HG03159 (cell line): ENCODE measurements around the gene UNG.

Experiments
- ATAC-seq: cut with Tn5 transposase; IDR thresholded peaks from one replicate; pipeline ENCODE4 v1.9.1; 2021; ENCODE audit warnings: mild to moderate bottlenecking, moderate library complexity; ENCODE audit not compliant: unreplicated experiment

The UNG gene

GRCh38 chr12:109088818-109089217 is 8.6 kb upstream of the UNG start:
- no peak for ATAC-seq

GRCh38 chr12:109089683-109090082 is 7.7 kb upstream of the UNG start:
- no peak for ATAC-seq

GRCh38 chr12:109092497-109093021 is 4.8 kb upstream of the UNG start:
- ATAC-seq = no peak

- peak; percentile 62 for ATAC-seq
Measured at GRCh38 chr12:109093022-109093918, 4.1 kb upstream of the UNG start, which contains the start of gene ALKBH2. Gene ALKBH2, minus strand, starts transcription at chr12:109093472. Its CDS starts 686 bp downstream, at chr12:109092786.

- ATAC-seq = no peak
Measured at GRCh38 chr12:109097140-109097434, 310 bp upstream of the UNG start.

DNA sequence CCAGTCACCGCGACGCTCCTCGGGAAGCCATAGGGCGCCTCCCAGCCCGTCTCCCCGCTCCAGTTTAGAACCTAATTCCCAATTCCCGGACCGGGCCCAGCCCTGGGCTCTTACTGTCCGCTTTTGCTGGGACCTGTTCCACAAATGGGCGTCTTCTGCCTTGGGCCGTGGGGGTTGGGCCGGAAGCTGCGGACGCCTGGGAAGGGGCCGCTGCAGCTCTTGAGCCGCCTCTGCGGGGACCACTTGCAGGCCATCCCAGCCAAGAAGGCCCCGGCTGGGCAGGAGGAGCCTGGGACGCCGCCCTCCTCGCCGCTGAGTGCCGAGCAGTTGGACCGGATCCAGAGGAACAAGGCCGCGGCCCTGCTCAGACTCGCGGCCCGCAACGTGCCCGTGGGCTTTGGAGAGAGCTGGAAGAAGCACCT is 797 bp downstream of the UNG start:
- peak; percentile 16 for ATAC-seq

DNA sequence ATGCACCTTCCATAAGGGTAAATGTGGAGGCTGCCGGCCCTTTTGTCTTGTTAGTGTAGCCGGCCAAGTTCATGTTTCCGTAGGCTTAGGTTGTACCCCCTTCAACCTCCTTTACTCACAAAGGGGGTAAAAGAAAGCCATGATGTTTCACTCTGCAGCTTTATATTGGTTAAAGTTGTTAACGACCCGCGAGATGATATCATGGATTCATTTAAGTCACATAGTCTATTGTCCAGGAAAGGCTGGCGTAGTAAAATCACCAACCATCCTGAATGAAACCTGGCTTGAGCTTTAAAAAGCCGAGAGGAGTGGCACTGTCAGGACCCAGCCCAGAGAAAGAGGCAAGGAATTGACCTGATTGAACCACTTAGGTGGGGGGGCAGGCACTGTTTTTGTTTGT is 1.3 kb downstream of the UNG start:
- no peak for ATAC-seq

GRCh38 chr12:109099431-109100020 is 2.1 kb downstream of the UNG start:
- ATAC-seq = no peak

GRCh38 chr12:109100741-109101140 is 3.3 kb downstream of the UNG start:
- no peak for ATAC-seq

DNA sequence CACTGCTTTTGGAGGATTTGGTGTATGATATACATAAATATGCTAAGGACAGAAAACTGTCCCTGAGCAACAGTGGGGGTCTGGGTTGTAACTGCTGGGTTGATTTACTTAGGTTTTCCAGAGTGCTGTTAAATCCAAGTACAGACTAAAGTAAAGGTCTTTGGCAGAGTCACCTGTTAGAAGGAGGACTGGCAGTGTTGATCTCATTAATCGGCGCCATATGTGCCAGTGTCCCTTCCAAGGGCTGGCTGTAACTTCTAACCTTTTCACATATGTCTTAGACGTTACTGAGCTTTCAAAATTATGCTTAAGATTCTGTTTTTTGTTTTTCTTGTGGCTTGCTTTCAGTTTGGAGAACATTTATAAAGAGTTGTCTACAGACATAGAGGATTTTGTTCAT is 5.1 kb downstream of the UNG start:
- ATAC-seq = no peak

GRCh38 chr12:109105176-109105575 is 7.8 kb downstream of the UNG start:
- ATAC-seq = no peak

- no peak for ATAC-seq
Measured at GRCh38 chr12:109109746-109110350, 12.5 kb downstream of the UNG start.

DNA sequence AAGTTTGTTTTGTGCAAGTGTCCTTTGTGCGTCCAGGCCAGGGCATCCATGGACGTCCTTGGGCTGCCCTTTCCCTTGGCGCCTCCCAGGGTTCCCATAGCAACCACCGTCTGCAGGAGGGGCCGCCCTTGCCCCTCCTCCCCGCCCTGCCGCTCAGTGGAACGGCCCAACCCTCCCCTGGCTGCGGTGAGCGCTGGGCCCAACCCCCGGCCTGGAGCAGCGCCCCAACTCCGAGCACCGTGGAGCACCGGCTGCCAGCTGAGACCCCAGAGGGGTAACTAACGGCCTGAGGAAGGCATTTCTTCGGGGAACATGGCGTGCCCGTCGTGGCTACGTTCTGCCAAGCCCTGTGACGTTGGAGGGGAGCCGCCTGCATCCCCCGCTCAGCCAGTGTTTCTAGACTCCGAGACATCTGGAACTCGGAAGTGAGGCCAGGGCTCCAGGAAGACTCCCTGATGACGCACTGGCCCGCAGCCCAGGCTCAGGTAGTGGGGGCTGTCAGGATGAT is 13.6 kb downstream of the UNG start:
- ATAC-seq = peak; percentile 53

GRCh38 chr12:109112720-109113465 is 15.5 kb downstream of the UNG start:
- ATAC-seq = no peak

DNA sequence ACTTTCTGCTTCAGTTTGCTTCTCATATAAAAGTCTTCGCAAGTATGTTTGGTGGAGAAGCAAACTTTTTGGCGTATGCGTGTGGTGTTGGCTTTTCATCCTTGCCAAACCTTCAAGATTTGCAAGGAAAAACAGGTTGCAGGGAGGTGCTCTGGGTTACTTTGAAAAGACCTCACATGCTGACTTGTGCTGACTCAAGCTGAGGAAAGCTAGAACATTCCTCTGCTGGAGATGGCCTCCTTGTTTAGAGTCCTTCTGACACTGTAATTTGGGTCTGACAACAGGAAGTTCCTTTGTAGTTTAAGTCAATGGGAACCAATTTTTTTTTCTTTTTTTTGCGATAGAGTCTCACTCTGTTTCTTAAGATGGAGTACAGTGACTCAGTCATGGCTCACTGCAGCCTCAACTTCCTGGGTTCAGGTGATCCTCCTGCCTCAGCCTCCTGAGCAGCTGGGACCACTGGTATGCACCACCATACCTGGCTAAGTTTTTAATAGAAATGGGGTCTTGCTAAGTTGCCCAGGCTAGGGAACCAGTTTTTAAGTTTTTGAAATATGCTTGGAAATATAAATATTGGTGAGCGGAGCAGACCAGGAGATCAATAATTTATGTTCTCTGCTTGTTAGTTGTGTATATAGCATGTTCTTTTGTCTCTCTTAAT is 16.4 kb downstream of the UNG start:
- ATAC-seq = no peak

- no peak for ATAC-seq
Measured at GRCh38 chr12:109114644-109115043, 17.2 kb downstream of the UNG start.

GRCh38 chr12:109115404-109115757 is 18.0 kb downstream of the UNG start:
- ATAC-seq = no peak

DNA sequence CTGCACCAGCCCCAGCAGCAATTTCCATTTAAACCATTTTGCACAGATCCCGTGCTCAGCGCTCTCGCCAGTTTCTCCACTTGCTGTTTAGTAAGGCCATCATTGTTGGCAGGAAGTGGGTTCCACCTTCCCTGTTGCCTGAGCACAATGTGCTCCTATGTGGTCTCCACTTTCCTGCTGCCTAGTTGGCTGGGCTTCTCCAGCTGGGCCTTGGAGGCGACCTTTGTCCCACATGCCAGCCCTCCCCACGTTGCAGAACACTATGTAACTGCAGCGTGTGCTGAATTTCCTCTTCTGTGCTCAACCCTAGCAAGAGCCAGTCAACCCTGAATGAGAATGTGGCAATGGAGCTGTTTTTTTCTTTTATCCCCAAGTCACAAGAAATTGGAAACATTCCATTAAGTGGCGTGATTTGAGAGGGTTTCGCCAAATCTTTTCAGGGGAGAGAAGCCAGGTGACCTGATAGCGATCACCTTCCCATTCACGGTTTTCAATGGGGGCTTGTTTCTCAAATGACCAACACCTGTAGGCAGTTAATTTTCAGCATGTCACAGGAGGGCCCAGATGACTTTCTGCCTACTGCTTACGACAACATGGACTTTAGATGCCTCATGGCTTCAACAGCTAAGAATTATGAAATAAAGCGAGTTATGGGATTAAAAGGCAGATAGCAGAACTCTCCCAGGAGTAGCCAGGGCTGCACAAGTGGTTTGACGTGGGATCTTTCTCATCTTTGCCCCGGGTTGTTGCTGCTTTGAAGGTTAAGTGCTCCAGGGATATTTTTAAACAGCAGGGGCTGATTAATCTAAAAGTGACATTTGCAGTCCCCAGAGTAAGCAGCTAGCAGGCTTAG is 18.6 kb downstream of the UNG start, which contains the start of gene ACACB:
Gene ACACB, plus strand, starts transcription at position 830 of the 853 bp plus-strand sequence. CDS start 22,819 bp downstream, outside the sequence.
- no peak for ATAC-seq

GRCh38 chr12:109116611-109116949 is 19.2 kb downstream of the UNG start:
- ATAC-seq = no peak

DNA sequence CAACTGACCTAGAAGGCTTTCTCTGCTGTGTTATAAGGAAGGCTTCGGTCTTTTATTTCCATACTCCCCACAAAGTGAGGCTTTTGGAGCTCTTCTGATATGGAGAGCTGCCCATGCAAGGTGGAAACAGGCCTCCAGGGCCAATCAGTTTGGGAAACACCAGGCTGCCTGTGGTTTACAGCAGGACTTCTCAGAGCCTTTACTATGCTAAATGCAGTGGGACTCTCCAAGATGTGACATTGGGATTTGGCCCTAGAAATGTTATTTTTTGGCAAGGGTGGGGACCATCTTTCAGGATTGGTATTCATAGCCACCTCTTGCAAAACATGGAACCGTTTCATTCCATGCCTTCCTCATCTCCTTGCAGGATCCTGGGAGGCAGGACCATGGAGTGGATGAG is 22.7 kb downstream of the UNG start:
- ATAC-seq = no peak
